ACHN (cell line): ENCODE measurements around the gene ZNF648.
A peak's percentile ranks its signal among the peaks of the same experiment; 100 is the strongest.
"Not testable (repeated sequence)": the region's sequence is repeated elsewhere in the genome, so short reads cannot be mapped to it uniquely, and the experiment has no call there.

Source experiments
- DNase-seq: peaks from one replicate; pipeline ENCODE4 v3.0.0-alpha.2; 2015
- in situ Hi-C: cut with HindIII; loops from 2 replicates; pipeline ENCODE4 v1.10.0; 2017; ENCODE audit warnings: low sequenced_read_pairs, low pct_ligation_motif_present, low pct_unique_long_range_greater_than_20kb

ZNF648 gene

DNA sequence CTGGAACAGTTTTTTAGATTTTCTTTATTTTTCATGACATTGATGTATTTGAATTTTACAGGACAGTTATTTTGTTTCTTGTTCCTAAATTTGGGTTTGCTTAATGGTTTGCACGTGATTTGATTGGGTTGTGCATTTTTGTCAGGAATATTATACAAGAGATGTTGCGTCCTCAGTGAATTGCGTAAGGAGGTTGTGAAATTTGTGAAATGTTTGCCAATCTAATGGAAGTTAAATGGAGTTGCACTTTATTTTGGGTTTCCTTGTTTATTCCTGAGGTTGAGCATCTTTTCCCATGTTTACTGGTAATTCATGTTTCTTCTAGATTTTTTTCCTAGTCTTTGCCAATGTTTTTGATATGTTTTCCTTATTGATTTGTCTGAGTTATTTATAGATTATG lies 19.9 kb downstream of the ZNF648 start:
- in situ Hi-C loops = no loop called here
- no peak for DNase-seq

DNA sequence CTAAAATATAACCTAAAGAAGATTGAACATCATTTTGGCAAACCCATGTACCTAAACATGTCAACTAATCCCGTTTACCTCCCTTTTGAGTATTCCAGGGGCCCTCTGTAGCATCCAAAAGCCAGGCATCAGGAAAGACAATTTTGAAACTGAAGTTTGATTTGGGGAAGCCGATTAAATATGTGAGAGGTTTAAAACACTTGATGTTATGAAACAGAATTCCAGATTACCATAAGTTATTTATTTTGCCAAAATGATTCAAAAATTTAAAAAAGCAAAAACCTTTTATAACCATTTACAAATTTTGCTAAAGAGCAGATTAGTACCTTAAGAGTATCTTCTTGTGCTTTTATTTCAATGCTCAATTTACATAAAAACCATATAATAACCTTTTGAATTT lies 23.3 kb downstream of the ZNF648 start:
- in situ Hi-C loops = no loop called here
- no peak for DNase-seq

DNA sequence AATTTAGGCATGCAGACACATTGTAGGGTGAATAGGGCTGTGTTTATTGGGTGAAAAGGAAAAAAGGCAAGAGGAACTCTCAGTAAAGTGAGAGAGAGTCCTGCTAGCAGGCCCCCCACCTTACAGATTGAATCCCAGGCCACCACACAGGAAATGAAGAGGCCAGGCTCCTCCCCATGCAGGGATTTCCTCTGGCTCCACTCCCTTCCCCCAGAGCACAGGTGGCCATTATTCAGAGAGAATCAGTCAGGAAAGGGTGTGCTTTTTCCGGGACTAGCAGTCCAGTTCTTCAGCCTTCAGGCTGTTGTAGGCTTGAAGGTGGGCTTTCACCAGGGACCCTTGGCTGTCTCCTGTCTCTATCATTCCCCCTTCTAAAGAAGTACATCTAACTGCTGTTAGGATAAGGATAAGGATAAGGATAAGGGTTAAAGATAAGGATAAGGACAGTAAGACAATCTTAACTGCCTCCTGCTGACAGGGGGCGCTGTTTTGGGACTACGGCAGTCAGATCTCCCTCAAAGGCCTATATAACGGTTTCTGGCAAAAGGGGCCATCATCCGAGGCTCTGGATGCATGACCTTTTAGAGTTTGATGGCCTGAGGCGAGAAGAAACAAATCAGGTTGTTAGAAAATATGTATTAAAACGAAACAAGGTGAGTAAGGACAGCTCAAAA lies 26.3 kb downstream of the ZNF648 start:
- peak; percentile 8 for DNase-seq
- in situ Hi-C loops = no loop called here

DNA sequence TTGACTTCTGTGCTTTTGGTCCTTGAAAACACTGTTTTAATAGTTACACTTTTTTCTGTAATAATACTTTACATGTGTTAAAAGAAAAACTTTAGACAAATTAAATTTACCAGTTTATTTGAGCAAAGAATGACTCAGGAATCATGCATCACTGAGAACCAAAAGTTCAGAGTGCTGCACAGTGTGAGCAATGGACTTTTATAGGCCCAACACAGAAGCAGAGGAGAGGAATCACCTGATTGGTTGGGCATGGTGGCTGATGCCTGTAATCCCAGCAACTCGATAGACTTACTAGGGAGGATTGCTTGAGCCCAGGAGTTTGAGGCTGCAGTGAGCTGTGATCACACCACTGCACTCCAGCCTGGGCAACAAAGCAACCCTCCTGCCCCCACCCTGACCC lies 29.3 kb downstream of the ZNF648 start:
- DNase-seq = peak; percentile 27
- in situ Hi-C loops = no loop called here

DNA sequence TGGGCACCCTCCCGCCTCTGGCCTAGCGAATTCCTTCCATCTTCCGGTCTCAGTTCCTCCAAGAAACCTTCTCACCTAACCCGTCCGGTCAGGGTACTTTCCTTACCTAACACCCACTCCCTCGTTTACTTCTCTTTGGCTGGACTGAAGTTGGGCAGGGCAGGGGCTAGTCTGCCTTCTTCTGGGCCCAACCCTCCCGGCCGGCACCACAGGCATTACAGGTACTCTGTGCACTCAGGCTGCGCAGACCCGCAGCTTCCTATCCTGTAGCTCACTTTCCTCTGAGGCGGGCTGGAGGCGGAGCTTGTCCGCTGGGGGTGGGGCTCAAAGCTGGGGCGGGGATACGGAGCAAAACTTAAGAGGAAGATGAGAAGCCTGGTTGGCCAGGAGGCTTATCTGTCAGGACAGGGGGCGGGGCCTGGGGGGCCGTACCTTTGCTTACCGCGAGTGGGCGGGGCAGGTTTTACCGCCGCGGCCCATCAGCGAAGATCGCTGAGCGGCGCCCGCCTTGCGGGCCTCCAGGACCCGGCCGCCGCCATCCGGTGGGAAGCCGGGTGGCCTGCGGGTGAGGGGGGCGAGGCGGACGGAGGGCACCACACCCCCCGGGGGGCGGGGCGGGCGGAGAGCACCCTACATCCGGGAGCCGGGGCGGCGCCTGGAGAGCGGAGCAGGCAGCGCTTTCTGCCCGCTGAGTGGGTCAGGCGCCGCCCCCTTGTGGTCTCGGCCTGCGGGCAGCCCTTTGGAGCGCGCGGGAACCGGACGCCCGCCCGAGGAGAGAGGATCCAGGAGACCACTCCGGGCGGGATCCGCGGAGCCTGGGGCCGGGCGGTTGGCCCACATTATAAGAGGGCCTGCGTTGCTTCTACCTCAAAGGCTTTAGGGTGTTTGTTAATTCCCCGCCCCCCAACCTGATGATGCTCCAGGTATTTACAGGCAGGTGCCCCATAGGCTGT lies 31.9 kb downstream of the ZNF648 start:
- in situ Hi-C loops = no loop called here
- DNase-seq = peak; percentile 97

DNA sequence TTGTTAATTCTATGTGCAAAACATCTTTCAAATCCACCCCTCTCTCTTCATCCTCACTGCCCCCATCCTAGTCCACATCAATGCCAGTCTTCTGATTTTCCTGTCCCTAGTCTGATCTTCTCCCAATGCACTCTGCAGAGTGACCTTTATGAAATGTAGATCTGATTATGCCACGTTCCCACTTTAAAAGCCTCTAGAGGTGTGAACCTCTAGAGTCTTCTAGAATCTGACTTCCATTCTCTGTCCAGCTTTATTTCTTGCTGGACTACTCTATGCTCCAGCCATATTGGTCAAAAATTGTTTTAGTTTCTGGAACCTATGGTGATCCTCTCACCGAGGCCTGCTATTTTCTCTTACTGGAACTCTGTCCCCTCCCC lies 32.5 kb downstream of the ZNF648 start:
- DNase-seq = no peak
- in situ Hi-C loops = no loop called here

DNA sequence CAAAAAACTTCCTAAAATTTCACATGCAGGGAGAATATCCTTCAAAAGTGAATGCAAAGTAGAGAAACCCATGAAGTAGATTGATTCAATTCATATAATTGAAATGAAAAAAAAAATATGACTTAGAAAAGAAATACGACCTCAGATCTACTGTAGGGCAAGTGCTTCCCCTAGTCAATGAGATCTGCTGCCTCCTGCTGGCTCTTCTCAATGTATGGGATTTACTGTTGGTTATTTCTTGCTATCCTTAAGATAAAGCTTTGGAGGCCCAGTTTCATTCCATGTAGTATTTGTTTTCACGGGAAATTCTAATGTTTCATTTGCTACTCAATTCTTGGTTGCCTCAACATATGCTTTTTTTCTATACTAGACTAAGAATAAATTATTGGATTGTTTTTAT lies 46.2 kb downstream of the ZNF648 start:
- peak; percentile 8 for DNase-seq
- in situ Hi-C loops = no loop called here

DNA sequence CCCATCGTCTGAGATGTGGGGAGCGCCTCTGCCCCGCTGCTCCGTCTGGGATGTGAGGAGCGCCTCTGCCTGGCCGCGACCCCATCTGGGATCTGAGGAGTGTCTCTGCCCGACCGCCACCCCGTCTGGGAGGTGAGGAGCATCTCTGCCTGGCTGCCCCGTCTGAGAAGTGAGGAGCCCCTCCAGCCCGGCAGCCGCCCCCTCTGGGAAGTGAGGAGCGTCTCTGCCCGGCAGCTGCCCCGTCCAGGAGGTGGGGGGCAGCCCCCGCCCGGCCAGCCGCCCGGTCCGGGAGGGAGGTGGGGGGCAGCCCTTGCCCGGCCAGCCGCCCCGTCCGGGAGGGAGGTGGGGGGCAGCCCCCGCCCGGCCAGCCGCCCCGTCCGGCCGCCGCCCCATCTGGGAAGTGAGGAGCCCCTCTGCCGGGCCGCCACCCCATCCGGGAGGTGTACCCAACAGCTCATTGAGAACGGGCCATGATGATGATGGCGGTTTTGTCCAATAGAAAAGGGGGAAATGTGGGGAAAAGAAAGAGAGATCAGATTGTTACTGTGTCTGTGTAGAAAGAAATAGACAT lies 50.6 kb downstream of the ZNF648 start:
- DNase-seq, in situ Hi-C loops: not testable (repeated sequence)

DNA sequence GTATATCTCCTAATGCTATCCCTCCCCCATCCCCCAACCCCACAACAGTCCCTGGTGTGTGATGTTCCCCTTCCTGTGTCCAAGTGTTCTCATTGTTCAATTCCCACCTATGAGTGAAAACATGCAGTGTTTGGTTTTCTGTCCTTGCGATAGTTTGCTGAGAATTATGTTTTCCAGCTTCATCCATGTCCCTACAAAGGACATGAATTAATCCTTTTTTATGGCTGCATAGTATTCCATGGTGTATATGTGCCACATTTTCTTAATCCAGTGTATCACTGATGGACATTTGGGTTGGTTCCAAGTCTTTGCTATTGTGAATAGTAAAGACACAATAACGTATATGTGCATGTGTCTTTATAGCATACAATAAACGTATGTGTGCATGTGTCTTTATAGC lies 56.1 kb downstream of the ZNF648 start:
- in situ Hi-C loops, DNase-seq: not testable (repeated sequence)

DNA sequence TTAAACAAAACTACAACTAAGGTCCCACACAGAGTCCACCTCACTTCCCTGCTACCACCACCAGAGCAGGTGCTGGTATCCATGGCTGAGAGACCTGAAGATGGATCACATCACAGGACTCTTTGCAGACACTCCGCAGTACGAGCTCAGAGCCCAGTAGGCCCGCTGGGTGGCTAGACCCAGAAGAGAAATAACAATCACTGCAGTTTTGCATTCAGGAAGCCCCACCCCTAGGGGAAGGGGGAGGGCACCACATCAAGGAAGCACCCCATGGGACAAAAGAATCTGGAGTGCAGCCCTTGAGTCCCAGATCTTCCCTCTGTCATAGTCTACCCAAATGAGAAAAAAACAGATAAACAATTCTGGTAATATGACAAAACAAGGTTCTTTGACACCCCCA lies 56.9 kb downstream of the ZNF648 start:
- no peak for DNase-seq
- in situ Hi-C loops = no loop called here
